ENCODE measurements around the gene KLHL12. TPM values are rescaled to one million over a fixed set of nuclear protein-coding genes. Genes with fewer than 3 reads are reported as not detected.
"Not testable (repeated sequence)": the region's sequence is repeated elsewhere in the genome, so short reads cannot be mapped to it uniquely, and the experiment has no call there.

Gene KLHL12
- total RNA-seq, 4 donors from 2014 or later = 11.7 to 15.7 (median 15.0) TPM

DNA sequence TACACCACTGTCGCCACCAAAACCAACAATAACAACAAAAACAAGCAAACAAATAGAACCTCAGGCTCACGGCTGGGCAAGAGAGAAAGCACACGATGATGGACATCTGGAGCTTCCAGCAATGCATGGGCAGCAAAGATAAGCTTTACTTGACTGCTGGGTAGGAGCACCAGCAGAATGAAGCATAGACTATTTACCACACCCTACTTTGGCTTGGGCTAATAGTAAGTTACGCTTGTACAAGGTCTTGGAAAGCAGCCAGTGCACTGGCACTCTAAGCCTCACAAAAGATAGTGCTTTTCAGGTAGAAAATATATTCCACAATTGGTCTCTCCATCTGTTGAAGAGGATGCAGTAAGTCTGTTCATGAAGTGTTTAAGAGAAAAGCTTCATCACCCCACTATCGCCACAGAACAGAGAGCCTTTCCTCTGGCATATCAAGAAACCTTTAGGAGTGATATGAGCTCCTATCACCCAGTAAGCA lies 17.4 kb upstream of the KLHL12 start:
- WGBS, 2 donors = 74 to 78% methylated on average over 5 of the region's 5 CpGs
- intact Hi-C loops (cut with DNase I; ENCODE audit: low total_unique reads) = no loop called here
- TF ChIP-seq, protein P1, sequence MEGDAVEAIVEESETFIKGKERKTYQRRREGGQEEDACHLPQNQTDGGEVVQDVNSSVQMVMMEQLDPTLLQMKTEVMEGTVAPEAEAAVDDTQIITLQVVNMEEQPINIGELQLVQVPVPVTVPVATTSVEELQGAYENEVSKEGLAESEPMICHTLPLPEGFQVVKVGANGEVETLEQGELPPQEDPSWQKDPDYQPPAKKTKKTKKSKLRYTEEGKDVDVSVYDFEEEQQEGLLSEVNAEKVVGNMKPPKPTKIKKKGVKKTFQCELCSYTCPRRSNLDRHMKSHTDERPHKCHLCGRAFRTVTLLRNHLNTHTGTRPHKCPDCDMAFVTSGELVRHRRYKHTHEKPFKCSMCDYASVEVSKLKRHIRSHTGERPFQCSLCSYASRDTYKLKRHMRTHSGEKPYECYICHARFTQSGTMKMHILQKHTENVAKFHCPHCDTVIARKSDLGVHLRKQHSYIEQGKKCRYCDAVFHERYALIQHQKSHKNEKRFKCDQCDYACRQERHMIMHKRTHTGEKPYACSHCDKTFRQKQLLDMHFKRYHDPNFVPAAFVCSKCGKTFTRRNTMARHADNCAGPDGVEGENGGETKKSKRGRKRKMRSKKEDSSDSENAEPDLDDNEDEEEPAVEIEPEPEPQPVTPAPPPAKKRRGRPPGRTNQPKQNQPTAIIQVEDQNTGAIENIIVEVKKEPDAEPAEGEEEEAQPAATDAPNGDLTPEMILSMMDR (IDR thresholded peaks at IDR 0.05) = no peak
- TF ChIP-seq POLR2A (IDR thresholded peaks at IDR 0.05) = no peak
- DNase-seq (ENCODE audit: low spot score in 2 of 2) = no peak
- H3K4me3 ChIP-seq (ENCODE audit: low read depth, poor library complexity, severe bottlenecking) = no peak overlapping the region

DNA sequence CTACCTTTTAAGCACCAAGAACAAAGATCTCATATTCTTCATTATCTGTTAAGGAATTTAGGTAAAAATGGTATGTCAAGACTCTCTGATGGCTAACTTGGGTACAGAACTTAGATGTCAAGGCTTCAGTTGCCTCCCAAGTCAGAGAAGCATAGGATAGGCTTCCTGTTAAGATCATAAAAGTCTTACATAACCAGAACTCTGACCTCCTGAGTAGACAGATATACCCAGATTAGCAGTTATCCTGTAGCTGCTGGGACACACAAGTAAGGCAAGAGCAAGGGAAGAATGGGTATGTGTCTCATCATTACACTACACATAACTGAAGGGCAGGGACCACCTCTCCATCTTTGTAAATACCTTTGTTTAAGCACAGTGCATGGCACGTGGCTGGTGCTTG lies 15.4 kb upstream of the KLHL12 start:
- intact Hi-C loops (cut with DNase I; ENCODE audit: low total_unique reads) = no loop called here
- no peak for DNase-seq (ENCODE audit: low spot score in 2 of 2)
- TF ChIP-seq, protein P1 (IDR thresholded peaks at IDR 0.05) = no peak
- TF ChIP-seq POLR2A (IDR thresholded peaks at IDR 0.05) = no peak
- no peak overlapping the region for H3K4me3 ChIP-seq (ENCODE audit: low read depth, poor library complexity, severe bottlenecking)
- 88% methylated on average over 1 of the region's 1 CpG for WGBS, 2 donors

DNA sequence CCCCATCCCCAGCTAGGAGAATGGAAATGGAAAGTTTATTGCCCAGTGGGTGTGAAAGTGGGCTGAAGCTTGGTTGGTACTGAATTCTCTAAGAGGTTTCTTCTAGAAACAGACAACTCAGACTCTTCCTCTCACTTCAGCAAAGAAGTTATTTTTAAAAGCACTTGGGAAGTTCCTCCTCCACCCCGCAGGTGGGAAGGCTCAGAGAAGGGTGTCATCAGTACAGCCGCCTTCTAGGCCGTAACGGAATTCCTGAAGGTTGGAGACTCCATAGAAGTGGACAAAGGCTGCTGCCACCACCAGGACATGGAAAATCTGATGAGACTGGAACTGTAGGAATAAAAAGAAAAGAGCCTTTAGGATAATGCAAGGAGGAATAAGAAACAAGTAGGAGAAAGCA lies 14.3 kb upstream of the KLHL12 start:
- no peak for TF ChIP-seq POLR2A (IDR thresholded peaks at IDR 0.05)
- H3K4me3 ChIP-seq (ENCODE audit: low read depth, poor library complexity, severe bottlenecking) = no peak overlapping the region
- WGBS, 2 donors = 71 to 80% methylated on average over 4 of the region's 4 CpGs
- intact Hi-C loops (cut with DNase I; ENCODE audit: low total_unique reads) = no loop called here
- DNase-seq (ENCODE audit: low spot score in 2 of 2) = no peak

DNA sequence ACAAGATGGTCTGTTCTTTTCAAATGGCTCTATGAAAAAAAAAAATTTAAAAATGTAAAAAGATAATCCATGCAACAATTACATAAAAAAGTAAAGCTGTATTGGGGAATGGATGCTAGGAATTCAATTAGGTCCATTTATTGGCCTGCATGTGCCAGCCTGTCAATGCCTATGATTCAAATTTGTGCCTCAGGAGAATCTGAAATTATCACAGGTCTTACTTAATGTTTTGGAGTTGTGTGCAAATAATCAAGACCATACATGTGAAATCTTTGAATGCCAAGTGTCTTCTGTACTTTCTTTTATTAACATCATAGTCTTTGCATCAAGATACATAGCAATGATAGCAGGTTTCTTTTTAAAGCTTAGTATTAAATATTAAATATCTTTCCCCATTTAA lies 13.5 kb upstream of the KLHL12 start:
- DNase-seq (ENCODE audit: low spot score in 2 of 2) = no peak
- intact Hi-C loops (cut with DNase I; ENCODE audit: low total_unique reads) = no loop called here
- no peak for TF ChIP-seq POLR2A (IDR thresholded peaks at IDR 0.05)
- TF ChIP-seq, protein P1 (IDR thresholded peaks at IDR 0.05) = no peak
- H3K4me3 ChIP-seq (ENCODE audit: low read depth, poor library complexity, severe bottlenecking) = no peak overlapping the region

DNA sequence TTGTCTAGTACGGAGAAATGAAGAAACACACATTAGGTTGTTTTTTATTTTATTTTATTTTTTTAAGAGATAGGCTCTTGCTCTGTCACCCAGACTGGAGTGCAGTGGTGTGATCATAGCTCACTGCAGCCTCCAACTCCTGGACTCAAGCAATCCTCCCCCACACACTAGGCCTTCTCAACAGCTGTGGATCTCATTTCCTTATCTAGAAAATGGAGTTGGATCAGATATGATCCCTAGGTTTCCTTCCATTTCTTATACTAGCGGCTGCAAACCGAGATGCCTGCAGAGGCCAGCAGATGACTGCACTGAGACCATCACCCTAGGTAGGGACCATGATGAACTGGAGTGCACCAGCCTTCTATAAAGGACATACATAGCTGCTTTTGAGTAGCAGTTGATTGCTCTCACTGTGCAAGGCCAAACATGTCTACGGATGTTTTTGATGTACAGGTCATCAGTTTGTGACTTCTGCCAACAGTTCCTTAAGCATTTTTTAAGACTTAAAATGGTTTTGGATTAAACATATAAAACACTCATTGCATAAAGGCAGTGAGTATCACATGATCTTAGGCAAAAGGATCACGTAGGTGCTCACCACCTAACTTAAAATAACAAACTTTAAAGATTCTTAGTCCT lies 11.4 kb upstream of the KLHL12 start:
- intact Hi-C loops (cut with DNase I; ENCODE audit: low total_unique reads) = no loop called here
- 54 to 63% methylated on average over 5 of the region's 5 CpGs for WGBS, 2 donors

DNA sequence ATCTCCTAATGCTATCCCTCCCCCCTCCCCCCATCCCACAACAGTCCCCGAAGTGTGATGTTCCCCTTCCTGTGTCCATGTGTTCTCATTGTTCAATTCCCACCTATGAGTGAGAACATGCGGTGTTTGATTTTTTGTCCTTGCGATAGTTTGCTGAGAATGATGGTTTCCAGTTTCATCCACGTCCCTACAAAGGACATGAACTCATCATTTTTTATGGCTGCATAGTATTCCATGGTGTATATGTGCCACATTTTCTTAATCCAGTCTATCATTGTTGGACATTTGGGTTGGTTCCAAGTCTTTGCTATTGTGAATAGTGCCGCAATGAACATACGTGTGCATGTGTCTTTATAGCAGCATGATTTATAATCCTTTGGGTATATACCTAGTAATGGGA lies 9.4 kb upstream of the KLHL12 start:
- DNase-seq (ENCODE audit: low spot score in 2 of 2); H3K4me3 ChIP-seq (ENCODE audit: low read depth, poor library complexity, severe bottlenecking); intact Hi-C loops (cut with DNase I; ENCODE audit: low total_unique reads): not testable (repeated sequence)
- 89 to 91% methylated on average over 1 to 2 of the region's 6 CpGs for WGBS, 2 donors

More for the DNA sequence above, 11.4 kb upstream of the KLHL12 start:
- DNase-seq (ENCODE audit: low spot score in 2 of 2) = no peak
- no peak overlapping the region for H3K4me3 ChIP-seq (ENCODE audit: low read depth, poor library complexity, severe bottlenecking)
- TF ChIP-seq, protein P1 (IDR thresholded peaks at IDR 0.05) = no peak
- TF ChIP-seq POLR2A (IDR thresholded peaks at IDR 0.05) = no peak

DNA sequence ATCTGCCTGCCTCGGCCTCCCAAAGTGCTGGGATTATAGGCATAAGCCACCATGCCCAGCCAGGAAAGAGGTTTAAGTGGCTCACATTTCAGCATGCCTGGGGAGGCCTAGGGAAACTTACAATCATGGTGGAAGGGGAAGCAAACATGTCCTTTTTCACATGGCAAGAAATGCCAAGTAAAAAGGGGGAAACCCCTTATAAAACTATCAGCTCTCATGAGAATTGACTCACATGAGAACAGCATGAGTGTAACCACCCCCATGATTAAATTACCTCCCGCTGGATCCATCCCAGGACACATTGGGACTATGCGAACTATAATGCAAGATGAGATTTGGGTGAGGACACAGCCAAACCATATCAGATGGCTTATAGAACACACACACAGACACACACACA lies 8.8 kb upstream of the KLHL12 start:
- no peak overlapping the region for H3K4me3 ChIP-seq (ENCODE audit: low read depth, poor library complexity, severe bottlenecking)
- DNase-seq (ENCODE audit: low spot score in 2 of 2) = no peak
- 78 to 82% methylated on average over 3 of the region's 3 CpGs for WGBS, 2 donors
- TF ChIP-seq POLR2A (IDR thresholded peaks at IDR 0.05) = no peak
- TF ChIP-seq, protein P1 (IDR thresholded peaks at IDR 0.05) = no peak
- intact Hi-C loops (cut with DNase I; ENCODE audit: low total_unique reads) = no loop called here

Data from lower leg skin (tissue), 4 donors.